ENCODE measurements around the gene KCNA10.

- TF ChIP-seq CTCF (IDR thresholded peaks at IDR 0.05; ENCODE audit: extremely low read depth in 1 of 2, insufficient read depth in 1 of 2, low read depth in 1 of 2, low read length in 2 of 2) = no peak
- TF ChIP-seq EZH2 (IDR thresholded peaks at IDR 0.05; ENCODE audit: borderline replicate concordance, low read depth, low read length, severe bottlenecking) = no peak
- TF ChIP-seq JUN (IDR thresholded peaks at IDR 0.05; ENCODE audit: borderline replicate concordance, insufficient read depth, insufficient read length, low read depth) = no peak
- TF ChIP-seq POLR2A (IDR thresholded peaks at IDR 0.05; ENCODE audit: low read depth, low read length) = no peak
- TF ChIP-seq POLR2AphosphoS5 (IDR thresholded peaks at IDR 0.05; ENCODE audit: insufficient read depth, low read depth, low read length) = no peak
- no peak for TF ChIP-seq MYC (IDR thresholded peaks at IDR 0.05; ENCODE audit: low read depth, low read length)
- TF ChIP-seq MAX (IDR thresholded peaks at IDR 0.05; ENCODE audit: insufficient read depth, insufficient read length) = no peak
- no peak for TF ChIP-seq FOS (IDR thresholded peaks at IDR 0.05; ENCODE audit: borderline replicate concordance, insufficient read depth, low read length)
Measured at GRCh38 chr1:110471131-110471530, 47.8 kb downstream of the KCNA10 start.
